Bronchial epithelial cell (primary cell): ENCODE results near the gene NOL4L. TPM values are rescaled to one million over a fixed set of nuclear protein-coding genes. Genes with fewer than 3 reads are reported as not detected.

Experiments
- DNase-seq: peaks from one replicate; pipeline ENCODE4 v3.0.0-alpha.2; 2010; ENCODE audit warnings: low read depth
- FAIRE-seq: peaks from 2 replicates; lab custom pipeline; 2011; peaks lifted over from hg19 to GRCh38; lab: Jason Lieb, UNC
- H3K27me3 ChIP-seq: 2 replicates; pipeline ENCODE4 v1.5.1; 2011; ENCODE audit warnings: low read length; ENCODE audit not compliant: control insufficient read depth, insufficient read depth
- H3K36me3 ChIP-seq: 2 replicates; pipeline ENCODE4 v1.5.1; 2011; ENCODE audit warnings: low read length; ENCODE audit not compliant: control insufficient read depth, insufficient read depth
- H3K4me3 ChIP-seq: 2 replicates; pipeline ENCODE4 v1.5.1; 2011; ENCODE audit warnings: mild to moderate bottlenecking, low read depth, low read length, control low read depth
- CTCF ChIP-seq: IDR thresholded peaks from 2 replicates; pipeline ENCODE4 v1.5.1; 2011; ENCODE audit warnings: mild to moderate bottlenecking, moderate library complexity, low read length, control low read depth, inconsistent platforms; ENCODE audit not compliant: insufficient read depth, severe bottlenecking
- total RNA-seq: library from RNA; depleted of rRNA; stranded (reverse); fragments of >200 nt; gene quantifications from 2 replicates; pipeline ENCODE4 v1.2.1, GENCODE V29; 2014

The NOL4L gene
- 1.8 and 2.8 TPM in 2 replicates for total RNA-seq

GRCh38 chr20:32585011-32585585 lies at the start of gene NOL4L:
NOL4L (minus strand) TSS chr20:32585333; CDS start chr20:32584890, 443 bp downstream.
- H3K4me3 ChIP-seq: peak within 1 kb of the TSS; percentile 56
- no peaks in the 10 kb centered on the region for H3K36me3 ChIP-seq
- no peak for TF ChIP-seq CTCF
- no peak for FAIRE-seq
- H3K27me3 ChIP-seq: peaks cover 4% of the 10 kb centered on the region
- DNase-seq: no peak

GRCh38 chr20:32634041-32634805 lies 49.1 kb upstream of the NOL4L start:
- H3K36me3 ChIP-seq: no peaks in the 10 kb centered on the region
- H3K27me3 ChIP-seq: peaks cover 2% of the 10 kb centered on the region
- no peak for TF ChIP-seq CTCF
- FAIRE-seq: no peak
- DNase-seq: no peak
- no peak overlapping the region for H3K4me3 ChIP-seq

GRCh38 chr20:32632461-32633354 lies 47.6 kb upstream of the NOL4L start:
- TF ChIP-seq CTCF: no peak
- no peak for FAIRE-seq
- DNase-seq: no peak
- Histone ChIP-seq H3K4me3 (no peak overlapping the region), H3K36me3 (no peaks in the 10 kb centered on the region), H3K27me3 (peaks cover 2% of the 10 kb centered on the region)

- H3K36me3 ChIP-seq: no peaks in the 10 kb centered on the region
- no peak overlapping the region for H3K4me3 ChIP-seq
- H3K27me3 ChIP-seq: peaks cover 2% of the 10 kb centered on the region
- no peak for DNase-seq
- no peak for TF ChIP-seq CTCF
- peak; percentile 80 for FAIRE-seq
Measured at GRCh38 chr20:32631933-32632460, 46.9 kb upstream of the NOL4L start.

GRCh38 chr20:32629813-32630212 lies 44.7 kb upstream of the NOL4L start:
- Histone ChIP-seq H3K4me3 (no peak overlapping the region), H3K27me3 (peaks cover 6% of the 10 kb centered on the region), H3K36me3 (no peaks in the 10 kb centered on the region)
- FAIRE-seq: peak; percentile 32
- no peak for TF ChIP-seq CTCF
- DNase-seq: no peak
